Adrenal gland (tissue), 12 donors: ENCODE results near the gene TMEM74B. TPM values are rescaled to one million over a fixed set of nuclear protein-coding genes. Genes with fewer than 3 reads are reported as not detected.

Experiments
- DNase-seq, 7 donors: peaks; one replicate each; pipeline ENCODE4 v3.0.0-alpha.2; 2019 to 2020
- H3K27ac ChIP-seq, 5 donors: fragments of 200-600 bp; sonication (generic) in 4 of 5; 1 replicate in 3 of 5; 2 replicates in 2 of 5; pipeline versions ENCODE4 v1.5.1 to v1.8.0; 2016 to 2020; ENCODE audit warnings: mild to moderate bottlenecking in 1 of 5
- H3K27me3 ChIP-seq: fragments of 200-600 bp; 2 replicates; pipeline ENCODE4 v1.8.0; 2021
- H3K36me3 ChIP-seq, 2 donors: fragments of 200-600 bp; replicated peaks in 1 of 2; 1 replicate in 1 of 2; 2 replicates in 1 of 2; pipeline versions ENCODE4 v1.5.1 to v1.8.0; 2018 to 2022
- H3K4me1 ChIP-seq, 2 donors: fragments of 200-600 bp; replicated peaks in 1 of 2; 1 replicate in 1 of 2; 2 replicates in 1 of 2; pipeline versions ENCODE4 v1.5.1 to v1.8.0; 2018 to 2021
- H3K4me3 ChIP-seq, 4 donors: fragments of 200-600 bp; sonication (generic) in 3 of 4; one replicate each; pipeline ENCODE4 v1.5.1; 2016 to 2018
- H3K9me3 ChIP-seq, 3 donors: fragments of 200-600 bp; sonication (generic) in 1 of 3; replicated peaks in 1 of 3; 1 replicate in 2 of 3; 2 replicates in 1 of 3; pipeline versions ENCODE4 v1.5.1 to v1.8.0; 2016 to 2021
- POLR2A ChIP-seq, 2 donors: fragments of 450-650 bp; IDR thresholded peaks; one replicate each; pipeline ENCODE4 v1.6.1; 2017; ENCODE audit warnings: antibody characterized with exemption in 2 of 2, mild to moderate bottlenecking in 2 of 2, moderate library complexity in 1 of 2
- WGBS, 4 donors: extraction: QIAGEN DNeasy Blood & Tissue Kit in 2 of 4; methylation state at CpG; one replicate each; pipeline versions ENCODE4 v1.1.5 to v1.1.7; 2013 to 2017; 5-methylcytosine and 5-hydroxymethylcytosine counted together
- intact Hi-C, 2 donors: fragments of 100-400 bp; cut with DNase I; formaldehyde crosslinking; loops; one replicate each; pipeline versions ENCODE4 v1.14.1 to v1.15.0; 2022 to 2023
- polyA plus RNA-seq, 3 donors: library from polyadenylated mRNA; stranded (reverse); fragments of 200-250 nt in 2 of 3; fragments of 350-450 nt in 1 of 3; fragmentation: Illumina TruSeq in 1 of 3; extraction: RNeasy Lipid Tissue Mini Kit (QIAGEN cat#74804) in 1 of 3; gene quantifications; one replicate each; pipeline ENCODE4 v1.2.3, GENCODE V29; 2013 to 2014
- total RNA-seq, 9 donors: library from RNA; depleted of rRNA in 4 of 9; stranded (reverse); fragments of >200 nt in 4 of 9; fragments of 120-200 nt in 1 of 9; fragmentation: NEBNext Ultra II Directional in 1 of 9; extraction: Animal tissue kit (Norgen Biotek cat#: 25700) in 1 of 9; gene quantifications; one replicate each; pipeline versions ENCODE4 v1.1.0 to v1.2.4, GENCODE V29; 2013 to 2023
- TF ChIP-seq, protein P1 (sequence below), 6 experiments: fragments of 450-650 bp in 4 of 6; fragments of 200-600 bp in 2 of 6; sonication (generic) in 1 of 6; IDR thresholded peaks; 1 replicate in 5 of 6; 2 replicates in 1 of 6; pipeline versions ENCODE4 v1.5.1 to v1.8.0; 2016 to 2021; ENCODE audit warnings: antibody characterized with exemption in 6 of 6, mild to moderate bottlenecking in 2 of 6, moderate library complexity in 1 of 6
- donor health status: healthy with polysubstance abuse.
- donor health status: Bipolar disorder and iron deficiency.
- donor health status: DM: yes; HTN: yes; CAD: no.
- donor health status: DM: no; HTN: no; CAD: no.
- donor health status: DM: no; HTN: no; CAD: no.
- donor health status: DM: yes; HTN: yes; CAD: no.

TMEM74B gene
- total and polyA plus RNA-seq, 12 donors, result 0.24 to 9.5 (median 0.98) TPM; not detected in 2

GRCh38 chr20:1197801-1198200 is 13.0 kb upstream of the TMEM74B start:
- Histone ChIP-seq H3K4me3 (no peak overlapping the region), H3K36me3 (no peaks in the 10 kb centered on the region), H3K27me3 (no peaks in the 10 kb centered on the region), H3K4me1 (no peaks in the 10 kb centered on the region), H3K9me3 (no peaks in the 10 kb centered on the region), H3K27ac (no peak overlapping the region)
- TF ChIP-seq, protein P1, sequence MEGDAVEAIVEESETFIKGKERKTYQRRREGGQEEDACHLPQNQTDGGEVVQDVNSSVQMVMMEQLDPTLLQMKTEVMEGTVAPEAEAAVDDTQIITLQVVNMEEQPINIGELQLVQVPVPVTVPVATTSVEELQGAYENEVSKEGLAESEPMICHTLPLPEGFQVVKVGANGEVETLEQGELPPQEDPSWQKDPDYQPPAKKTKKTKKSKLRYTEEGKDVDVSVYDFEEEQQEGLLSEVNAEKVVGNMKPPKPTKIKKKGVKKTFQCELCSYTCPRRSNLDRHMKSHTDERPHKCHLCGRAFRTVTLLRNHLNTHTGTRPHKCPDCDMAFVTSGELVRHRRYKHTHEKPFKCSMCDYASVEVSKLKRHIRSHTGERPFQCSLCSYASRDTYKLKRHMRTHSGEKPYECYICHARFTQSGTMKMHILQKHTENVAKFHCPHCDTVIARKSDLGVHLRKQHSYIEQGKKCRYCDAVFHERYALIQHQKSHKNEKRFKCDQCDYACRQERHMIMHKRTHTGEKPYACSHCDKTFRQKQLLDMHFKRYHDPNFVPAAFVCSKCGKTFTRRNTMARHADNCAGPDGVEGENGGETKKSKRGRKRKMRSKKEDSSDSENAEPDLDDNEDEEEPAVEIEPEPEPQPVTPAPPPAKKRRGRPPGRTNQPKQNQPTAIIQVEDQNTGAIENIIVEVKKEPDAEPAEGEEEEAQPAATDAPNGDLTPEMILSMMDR (IDR thresholded peaks at IDR 0.05), result no peak
- TF ChIP-seq POLR2A (IDR thresholded peaks at IDR 0.05), result no peak
- intact Hi-C loops, result loop anchor here in 1 of 2 donors (10.0 kb wide), 1 partner anchor 233 kb away; no protein-coding TSS in a partner anchor
- no peak for DNase-seq
- WGBS, 4 donors, result 83 to 85% (median 84%) methylated on average over 7 of the region's 7 CpGs

DNA sequence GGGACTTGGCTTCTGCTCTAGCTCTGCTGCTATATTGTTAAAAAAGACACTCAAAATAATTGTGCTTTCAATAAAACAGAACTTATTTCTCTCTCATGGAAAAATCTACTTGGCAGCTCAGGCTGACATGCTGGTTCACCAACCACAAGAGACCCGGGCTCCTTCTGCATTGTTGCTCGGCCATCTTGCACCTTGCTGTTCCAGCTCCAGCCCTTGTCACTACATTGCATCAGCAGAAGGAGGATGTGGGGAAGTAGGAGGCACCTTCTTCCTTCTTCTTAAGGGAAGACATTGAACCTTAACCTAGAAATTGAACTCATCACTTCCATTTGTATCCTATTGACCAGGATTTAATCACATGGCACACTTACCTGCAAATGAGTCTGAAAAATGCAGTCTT is 11.9 kb upstream of the TMEM74B start:
- Histone ChIP-seq H3K36me3 (no peaks in the 10 kb centered on the region), H3K27ac (no peak overlapping the region), H3K9me3 (no peaks in the 10 kb centered on the region), H3K4me1 (no peaks in the 10 kb centered on the region), H3K4me3 (no peak overlapping the region), H3K27me3 (no peaks in the 10 kb centered on the region)
- DNase-seq, result no peak
- intact Hi-C loops, result loop anchor here in 1 of 2 donors (10.0 kb wide), 1 partner anchor 232 kb away; no protein-coding TSS in a partner anchor
- 83 to 88% (median 85%) methylated on average over 2 of the region's 2 CpGs for WGBS, 4 donors
- TF ChIP-seq, protein P1 (IDR thresholded peaks at IDR 0.05), result no peak
- TF ChIP-seq POLR2A (IDR thresholded peaks at IDR 0.05), result no peak

DNA sequence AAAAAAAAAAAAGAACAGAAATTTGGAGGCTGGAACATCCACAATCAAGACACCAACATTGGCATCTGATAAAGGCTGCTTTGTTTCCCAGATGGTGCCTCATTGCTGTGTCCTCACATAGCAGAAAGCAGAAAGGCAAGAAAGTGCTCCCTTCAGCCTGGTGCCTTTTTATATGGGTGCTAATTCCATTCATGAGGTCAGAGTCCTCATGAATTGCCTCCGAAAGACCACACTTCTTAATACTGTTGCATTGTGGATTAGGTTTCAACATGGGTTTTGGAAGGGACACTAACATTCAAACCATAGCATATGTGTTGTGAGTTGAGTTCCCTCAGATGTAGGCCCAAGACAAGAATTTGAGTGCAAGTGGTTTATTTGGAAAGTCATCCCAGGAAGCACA is 10.4 kb upstream of the TMEM74B start:
- Histone ChIP-seq H3K27me3 (no peaks in the 10 kb centered on the region), H3K4me3 (no peak overlapping the region), H3K36me3 (no peaks in the 10 kb centered on the region), H3K4me1 (no peaks in the 10 kb centered on the region), H3K27ac (no peak overlapping the region), H3K9me3 (no peaks in the 10 kb centered on the region)
- intact Hi-C loops, result loop anchor here in 1 of 2 donors (10.0 kb wide), 1 partner anchor 230 kb away; no protein-coding TSS in a partner anchor
- no peak for TF ChIP-seq POLR2A (IDR thresholded peaks at IDR 0.05)
- TF ChIP-seq, protein P1 (IDR thresholded peaks at IDR 0.05), result no peak
- DNase-seq, result no peak
- WGBS, 4 donors, result 91 to 100% (median 95%) methylated on average over 1 of the region's 1 CpG

DNA sequence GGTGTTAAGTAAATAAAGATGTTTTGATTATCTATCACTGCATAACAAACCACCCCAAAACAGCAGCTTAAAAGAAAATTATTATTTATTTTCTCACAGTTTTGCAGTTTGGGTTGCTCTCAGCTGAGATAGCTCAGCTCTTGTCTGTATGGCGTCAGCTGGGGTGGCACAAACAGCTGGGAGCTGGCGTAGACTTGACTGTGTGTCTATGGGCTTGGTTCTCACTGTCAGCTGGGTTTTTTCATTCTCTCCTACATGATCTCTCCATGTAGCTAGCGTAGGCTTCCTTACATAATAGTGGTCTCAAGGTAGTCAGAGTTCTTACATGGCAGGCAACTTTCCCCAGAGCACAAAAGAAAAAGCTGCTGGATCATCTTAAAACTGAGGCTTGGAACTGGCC is 6.5 kb upstream of the TMEM74B start:
- WGBS, 4 donors, result 86 to 94% (median 90%) methylated on average over 3 of the region's 3 CpGs
- DNase-seq, result no peak
- intact Hi-C loops, result loop anchor here in 1 of 2 donors (10.0 kb wide), 1 partner anchor 226 kb away; no protein-coding TSS in a partner anchor

More for the DNA sequence above, 6.5 kb upstream of the TMEM74B start:
- H3K36me3 ChIP-seq, result no peaks in the 10 kb centered on the region
- no peak overlapping the region for H3K27ac ChIP-seq
- H3K4me1 ChIP-seq, result no peaks in the 10 kb centered on the region
- H3K4me3 ChIP-seq, result no peak overlapping the region
- no peak for TF ChIP-seq POLR2A (IDR thresholded peaks at IDR 0.05)
- TF ChIP-seq, protein P1 (IDR thresholded peaks at IDR 0.05), result no peak
- H3K27me3 ChIP-seq, result no peaks in the 10 kb centered on the region
- no peaks in the 10 kb centered on the region for H3K9me3 ChIP-seq
